ENCODE measurements around the gene CDH15. TPM values are rescaled to one million over a fixed set of nuclear protein-coding genes. Genes with fewer than 3 reads are reported as not detected.

Gene CDH15
- total and polyA plus RNA-seq, 2 of the 13 experiments (the other 11 are each of a cell fraction or from before 2014, with no cell fraction given), result 0.74 to 2.2 TPM

DNA sequence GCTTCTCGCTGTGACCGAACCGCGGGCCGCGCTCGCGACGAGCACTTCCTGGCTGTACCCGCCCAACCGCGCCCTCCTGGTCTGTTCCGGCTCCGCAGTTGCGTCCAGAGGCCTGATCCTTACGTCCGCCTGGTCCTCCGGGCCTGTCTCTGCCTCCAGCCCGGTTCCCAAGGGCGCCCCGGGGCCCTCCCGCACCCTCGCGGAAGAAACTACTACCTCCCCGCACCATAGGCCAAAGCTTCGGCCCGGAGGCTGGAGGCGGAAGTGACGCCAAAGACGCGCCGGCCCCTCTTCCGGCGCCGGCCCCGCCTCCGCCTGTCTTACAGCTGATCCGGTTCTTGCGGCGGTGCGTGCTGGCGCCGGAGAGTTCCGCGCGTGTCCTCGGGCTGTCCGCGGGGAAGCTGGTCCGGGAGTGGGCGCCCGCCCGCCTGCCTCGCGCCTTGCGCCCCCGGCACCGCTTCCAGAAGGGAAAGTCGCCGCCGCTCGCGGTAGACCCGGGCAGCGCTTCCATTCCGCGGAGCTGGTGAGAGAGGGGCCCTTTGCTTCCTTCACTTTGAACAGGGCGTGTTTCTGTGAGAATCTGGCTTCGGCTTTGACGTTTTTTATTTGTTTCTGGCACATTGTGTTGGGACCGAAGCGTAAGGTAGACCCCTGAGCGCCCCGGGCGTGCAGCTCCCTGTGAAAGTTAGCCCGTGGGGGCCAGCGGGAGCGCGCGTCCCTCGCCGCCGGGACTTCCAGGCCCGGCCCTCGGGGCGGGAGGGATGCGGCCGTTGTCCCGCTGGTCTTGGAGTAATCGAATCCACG lies 46.0 kb downstream of the CDH15 start, which contains the start of gene ZNF778 (continued):
- TF ChIP-seq ZNF563 (CRISPR knock-in tag; IDR thresholded peaks at IDR 0.05) (peak; percentile 79; the same call in 1 of the 2 replicates), POLR2G (IDR thresholded peaks at IDR 0.05; ENCODE audit: low read depth, low read length) (peak; percentile 98), STAT5B (CRISPR knock-in tag; IDR thresholded peaks at IDR 0.05) (no peak), MED8 (CRISPR knock-in tag; IDR thresholded peaks at IDR 0.05; ENCODE audit: insufficient replicate concordance) (peak; percentile 80), ZFP36L2 (CRISPR knock-in tag; IDR thresholded peaks at IDR 0.05) (no peak), SNRNP70 (IDR thresholded peaks at IDR 0.05; ENCODE audit: low read depth, low read length) (no peak), NFIB (CRISPR knock-in tag; IDR thresholded peaks at IDR 0.05; ENCODE audit: borderline replicate concordance) (no peak), BRCA1 (CRISPR knock-in tag; IDR thresholded peaks at IDR 0.05) (peak; percentile 95; the same call in 1 of the 2 replicates), GLI4 (CRISPR knock-in tag; IDR thresholded peaks at IDR 0.05; ENCODE audit: borderline replicate concordance) (peak; percentile 58; the same call in 1 of the 2 replicates), XRCC5 (optimal IDR thresholded peaks at IDR 0.05; ENCODE audit: low read length) (peak; percentile 80), ZFP41 (CRISPR knock-in tag; IDR thresholded peaks at IDR 0.05; ENCODE audit: borderline replicate concordance) (peak; percentile 90; the same call in 1 of the 2 replicates), MAFG (CRISPR knock-in tag; IDR thresholded peaks at IDR 0.05) (no peak), ZNF788 (CRISPR knock-in tag; IDR thresholded peaks at IDR 0.05; ENCODE audit: borderline replicate concordance) (peak; percentile 93; the same call in 1 of the 2 replicates), ELF1 (CRISPR knock-in tag; IDR thresholded peaks at IDR 0.05) (peak; percentile 90), ZNF282 (IDR thresholded peaks at IDR 0.05; ENCODE audit: partially characterized antibody) (no peak), BRD4 (CRISPR knock-in tag; IDR thresholded peaks at IDR 0.05) (peak; percentile 96)
- TF ChIP-seq, protein P1, sequence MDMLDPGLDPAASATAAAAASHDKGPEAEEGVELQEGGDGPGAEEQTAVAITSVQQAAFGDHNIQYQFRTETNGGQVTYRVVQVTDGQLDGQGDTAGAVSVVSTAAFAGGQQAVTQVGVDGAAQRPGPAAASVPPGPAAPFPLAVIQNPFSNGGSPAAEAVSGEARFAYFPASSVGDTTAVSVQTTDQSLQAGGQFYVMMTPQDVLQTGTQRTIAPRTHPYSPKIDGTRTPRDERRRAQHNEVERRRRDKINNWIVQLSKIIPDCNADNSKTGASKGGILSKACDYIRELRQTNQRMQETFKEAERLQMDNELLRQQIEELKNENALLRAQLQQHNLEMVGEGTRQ (IDR thresholded peaks at IDR 0.05; ENCODE audit: low read depth, low read length), result no peak
- TF ChIP-seq, protein P1 (CRISPR knock-in tag; IDR thresholded peaks at IDR 0.05; ENCODE audit: borderline replicate concordance), result no peak; the same call in 1 of the 2 replicates
- TF ChIP-seq, protein P2, sequence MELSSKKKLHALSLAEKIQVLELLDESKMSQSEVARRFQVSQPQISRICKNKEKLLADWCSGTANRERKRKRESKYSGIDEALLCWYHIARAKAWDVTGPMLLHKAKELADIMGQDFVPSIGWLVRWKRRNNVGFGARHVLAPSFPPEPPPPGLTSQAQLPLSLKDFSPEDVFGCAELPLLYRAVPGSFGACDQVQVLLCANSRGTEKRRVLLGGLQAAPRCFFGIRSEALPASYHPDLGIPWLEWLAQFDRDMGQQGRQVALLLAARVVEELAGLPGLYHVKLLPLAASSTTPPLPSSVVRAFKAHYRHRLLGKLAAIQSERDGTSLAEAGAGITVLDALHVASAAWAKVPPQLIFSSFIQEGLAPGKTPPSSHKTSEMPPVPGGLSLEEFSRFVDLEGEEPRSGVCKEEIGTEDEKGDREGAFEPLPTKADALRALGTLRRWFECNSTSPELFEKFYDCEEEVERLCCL (CRISPR knock-in tag; IDR thresholded peaks at IDR 0.05; ENCODE audit: borderline replicate concordance), result no peak; the same call in 1 of the 2 replicates
- TF ChIP-seq, protein P3, sequence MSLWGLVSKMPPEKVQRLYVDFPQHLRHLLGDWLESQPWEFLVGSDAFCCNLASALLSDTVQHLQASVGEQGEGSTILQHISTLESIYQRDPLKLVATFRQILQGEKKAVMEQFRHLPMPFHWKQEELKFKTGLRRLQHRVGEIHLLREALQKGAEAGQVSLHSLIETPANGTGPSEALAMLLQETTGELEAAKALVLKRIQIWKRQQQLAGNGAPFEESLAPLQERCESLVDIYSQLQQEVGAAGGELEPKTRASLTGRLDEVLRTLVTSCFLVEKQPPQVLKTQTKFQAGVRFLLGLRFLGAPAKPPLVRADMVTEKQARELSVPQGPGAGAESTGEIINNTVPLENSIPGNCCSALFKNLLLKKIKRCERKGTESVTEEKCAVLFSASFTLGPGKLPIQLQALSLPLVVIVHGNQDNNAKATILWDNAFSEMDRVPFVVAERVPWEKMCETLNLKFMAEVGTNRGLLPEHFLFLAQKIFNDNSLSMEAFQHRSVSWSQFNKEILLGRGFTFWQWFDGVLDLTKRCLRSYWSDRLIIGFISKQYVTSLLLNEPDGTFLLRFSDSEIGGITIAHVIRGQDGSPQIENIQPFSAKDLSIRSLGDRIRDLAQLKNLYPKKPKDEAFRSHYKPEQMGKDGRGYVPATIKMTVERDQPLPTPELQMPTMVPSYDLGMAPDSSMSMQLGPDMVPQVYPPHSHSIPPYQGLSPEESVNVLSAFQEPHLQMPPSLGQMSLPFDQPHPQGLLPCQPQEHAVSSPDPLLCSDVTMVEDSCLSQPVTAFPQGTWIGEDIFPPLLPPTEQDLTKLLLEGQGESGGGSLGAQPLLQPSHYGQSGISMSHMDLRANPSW (CRISPR knock-in tag; IDR thresholded peaks at IDR 0.05; ENCODE audit: borderline replicate concordance), result no peak
- TF ChIP-seq, protein P4, sequence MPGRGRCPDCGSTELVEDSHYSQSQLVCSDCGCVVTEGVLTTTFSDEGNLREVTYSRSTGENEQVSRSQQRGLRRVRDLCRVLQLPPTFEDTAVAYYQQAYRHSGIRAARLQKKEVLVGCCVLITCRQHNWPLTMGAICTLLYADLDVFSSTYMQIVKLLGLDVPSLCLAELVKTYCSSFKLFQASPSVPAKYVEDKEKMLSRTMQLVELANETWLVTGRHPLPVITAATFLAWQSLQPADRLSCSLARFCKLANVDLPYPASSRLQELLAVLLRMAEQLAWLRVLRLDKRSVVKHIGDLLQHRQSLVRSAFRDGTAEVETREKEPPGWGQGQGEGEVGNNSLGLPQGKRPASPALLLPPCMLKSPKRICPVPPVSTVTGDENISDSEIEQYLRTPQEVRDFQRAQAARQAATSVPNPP (CRISPR knock-in tag; IDR thresholded peaks at IDR 0.05), result peak; percentile 67; the same call in 1 of the 2 replicates
